ENCODE data around the gene FUT2.

GRCh38 chr19:48739404-48740163, 43.8 kb downstream of the FUT2 start:
- no peak for TF ChIP-seq EZH2phosphoT487 (IDR thresholded peaks at IDR 0.05; ENCODE audit: insufficient read depth, low read depth)
- no peak for TF ChIP-seq EZH2 (IDR thresholded peaks at IDR 0.05; ENCODE audit: insufficient read depth, poor library complexity, severe bottlenecking)
